Germinal center (tissue), 1 donor: ENCODE data around the gene ISG20.
"Not testable (repeated sequence)": the region's sequence is repeated elsewhere in the genome, so short reads cannot be mapped to it uniquely, and the experiment has no call there.

Source experiments
- DNase-seq: peaks from one replicate; pipeline ENCODE4 v3.0.0; 2012; ENCODE audit warnings: mixed read lengths, low spot score

ISG20 gene

GRCh38 chr15:88618686-88619085, 20.1 kb upstream of the ISG20 start:
- no peak for DNase-seq

GRCh38 chr15:88619796-88620195, 19.0 kb upstream of the ISG20 start:
- DNase-seq = no peak

GRCh38 chr15:88620995-88621772, 17.6 kb upstream of the ISG20 start, which contains the start of gene AEN:
Gene AEN (plus strand): TSS chr15:88621340. CDS start chr15:88626210, 4,870 bp downstream.
- DNase-seq = peak; percentile 98

GRCh38 chr15:88621789-88622604, 16.8 kb upstream of the ISG20 start:
- DNase-seq = peak; percentile 59

- DNase-seq = no peak
Observed at GRCh38 chr15:88622605-88622975, 16.2 kb upstream of the ISG20 start.

- no peak for DNase-seq
Observed at GRCh38 chr15:88623061-88623460, 15.8 kb upstream of the ISG20 start.

- DNase-seq = no peak
Observed at GRCh38 chr15:88623632-88624031, 15.2 kb upstream of the ISG20 start.

DNA sequence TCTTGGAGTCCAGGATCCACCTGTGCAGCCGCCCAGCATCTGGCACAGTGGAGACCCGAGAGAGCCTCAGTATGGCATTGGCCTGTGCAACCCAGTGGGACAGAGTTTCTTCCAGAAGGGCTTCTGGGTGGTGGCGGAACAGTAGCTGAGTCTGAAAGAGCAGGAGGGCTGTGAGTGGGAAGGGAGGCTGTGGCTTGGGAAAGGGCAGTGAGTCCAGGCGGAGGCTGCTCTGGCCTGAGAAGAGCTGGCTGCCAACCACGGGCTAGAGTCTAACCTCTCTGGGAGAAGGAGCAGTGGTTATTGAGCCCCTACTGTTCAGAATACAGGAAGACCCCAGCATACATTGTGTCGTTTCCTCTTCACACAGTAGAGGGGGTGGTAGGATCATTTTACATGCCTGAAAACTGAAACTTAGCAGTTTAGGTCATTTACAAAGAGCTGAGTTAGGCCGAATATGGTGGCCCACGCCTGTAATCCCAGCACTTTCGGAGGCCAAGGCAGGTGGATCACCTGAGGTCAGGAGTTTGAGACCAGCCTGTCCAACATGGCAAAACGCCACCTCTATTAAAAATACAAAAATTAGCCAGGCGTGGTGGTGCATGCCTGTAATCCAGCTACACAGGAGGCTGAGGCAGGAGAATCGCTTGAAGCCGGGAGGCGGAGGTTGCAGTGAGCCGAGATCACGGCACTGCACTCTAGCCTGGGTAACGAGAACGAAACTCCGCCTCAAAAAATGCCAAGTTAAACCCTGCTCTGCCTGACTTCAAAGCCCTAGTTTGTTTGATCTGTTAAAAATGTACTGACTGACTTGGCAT, 14.5 kb upstream of the ISG20 start:
- DNase-seq = peak; percentile 72

GRCh38 chr15:88624971-88625490, 13.8 kb upstream of the ISG20 start:
- DNase-seq = no peak

DNA sequence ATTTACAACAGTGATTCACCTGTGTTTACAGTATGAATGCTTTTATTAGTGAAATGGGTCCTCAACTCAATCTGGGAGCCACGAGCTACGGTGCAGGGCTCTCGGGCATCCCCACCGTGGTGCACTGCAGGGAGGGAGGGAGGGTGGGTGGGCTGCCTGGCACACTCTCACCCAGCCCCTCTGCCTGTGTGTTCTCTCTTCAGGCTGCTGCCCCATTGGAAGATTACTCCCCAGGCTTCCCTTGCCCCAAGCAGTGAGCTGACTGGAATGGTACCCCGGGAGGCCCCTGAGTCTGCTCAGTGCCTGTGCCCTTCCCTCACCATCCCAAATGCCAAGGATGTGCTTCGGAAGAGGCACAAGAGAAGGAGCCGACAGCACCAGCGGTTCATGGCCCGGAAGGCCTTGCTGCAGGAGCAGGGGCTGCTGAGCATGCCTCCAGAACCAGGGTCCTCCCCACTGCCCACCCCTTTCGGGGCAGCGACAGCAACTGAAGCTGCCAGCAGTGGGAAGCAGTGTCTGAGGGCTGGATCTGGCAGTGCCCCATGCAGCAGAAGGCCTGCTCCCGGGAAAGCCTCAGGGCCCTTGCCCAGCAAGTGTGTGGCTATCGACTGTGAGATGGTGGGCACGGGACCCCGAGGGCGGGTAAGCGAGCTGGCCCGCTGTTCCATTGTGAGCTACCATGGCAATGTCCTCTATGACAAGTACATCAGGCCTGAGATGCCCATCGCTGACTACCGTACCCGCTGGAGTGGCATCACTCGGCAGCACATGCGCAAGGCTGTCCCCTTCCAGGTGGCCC, 12.7 kb upstream of the ISG20 start:
- DNase-seq = no peak

DNA sequence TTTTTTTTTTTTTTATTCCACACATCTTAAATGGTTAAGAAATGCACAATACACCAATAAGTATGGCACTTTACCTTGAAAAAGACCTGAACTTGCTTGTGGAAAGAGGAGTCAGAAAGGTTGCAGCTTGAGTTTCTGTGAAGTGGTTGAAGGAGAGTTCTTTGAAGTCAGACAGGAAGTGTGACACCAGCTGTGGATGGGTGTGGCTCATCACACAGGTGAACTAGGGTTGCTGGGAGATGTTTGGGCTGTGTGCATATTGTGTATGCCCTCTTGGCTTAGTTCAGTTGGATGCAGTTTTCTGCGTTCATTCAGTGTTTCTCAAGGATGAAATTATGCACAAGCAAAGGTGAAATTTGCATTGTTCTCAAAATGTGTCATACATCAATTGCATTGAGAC, 11.4 kb upstream of the ISG20 start:
- DNase-seq = peak; percentile 43

DNA sequence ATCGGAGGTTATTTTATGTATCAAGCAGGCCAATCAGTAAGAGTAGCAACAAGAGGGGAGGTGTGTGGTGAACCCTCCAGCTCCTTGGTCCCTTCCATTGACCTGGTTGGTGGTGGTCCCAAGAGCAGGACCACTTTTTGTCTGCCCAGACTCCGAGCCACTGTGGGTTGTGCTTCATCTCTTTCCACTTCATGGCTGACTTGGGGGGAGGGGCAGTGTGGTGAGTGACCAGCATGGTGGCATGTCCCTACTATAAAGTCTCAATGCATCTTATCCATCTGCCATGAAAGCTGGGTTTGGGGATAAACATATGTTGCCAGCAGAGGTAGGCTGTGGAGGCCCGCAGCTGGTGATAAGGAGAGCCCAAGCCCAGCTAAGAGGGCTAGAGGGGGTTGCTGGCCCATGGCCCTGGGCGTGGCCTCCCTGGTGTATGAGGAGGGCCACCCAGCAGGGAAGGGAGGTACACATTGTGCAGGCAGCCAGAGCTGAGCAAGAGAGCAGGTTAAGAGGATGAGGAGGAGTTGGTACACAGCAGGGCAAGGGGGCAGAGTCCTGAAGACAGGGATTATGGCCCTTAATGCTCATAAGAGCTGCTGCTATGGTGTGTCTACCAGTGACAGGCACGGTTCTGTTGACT, 10.7 kb upstream of the ISG20 start:
- no peak for DNase-seq

GRCh38 chr15:88629071-88629470, 9.7 kb upstream of the ISG20 start:
- no peak for DNase-seq

- no peak for DNase-seq
Observed at GRCh38 chr15:88630141-88630721, 8.6 kb upstream of the ISG20 start.

DNA sequence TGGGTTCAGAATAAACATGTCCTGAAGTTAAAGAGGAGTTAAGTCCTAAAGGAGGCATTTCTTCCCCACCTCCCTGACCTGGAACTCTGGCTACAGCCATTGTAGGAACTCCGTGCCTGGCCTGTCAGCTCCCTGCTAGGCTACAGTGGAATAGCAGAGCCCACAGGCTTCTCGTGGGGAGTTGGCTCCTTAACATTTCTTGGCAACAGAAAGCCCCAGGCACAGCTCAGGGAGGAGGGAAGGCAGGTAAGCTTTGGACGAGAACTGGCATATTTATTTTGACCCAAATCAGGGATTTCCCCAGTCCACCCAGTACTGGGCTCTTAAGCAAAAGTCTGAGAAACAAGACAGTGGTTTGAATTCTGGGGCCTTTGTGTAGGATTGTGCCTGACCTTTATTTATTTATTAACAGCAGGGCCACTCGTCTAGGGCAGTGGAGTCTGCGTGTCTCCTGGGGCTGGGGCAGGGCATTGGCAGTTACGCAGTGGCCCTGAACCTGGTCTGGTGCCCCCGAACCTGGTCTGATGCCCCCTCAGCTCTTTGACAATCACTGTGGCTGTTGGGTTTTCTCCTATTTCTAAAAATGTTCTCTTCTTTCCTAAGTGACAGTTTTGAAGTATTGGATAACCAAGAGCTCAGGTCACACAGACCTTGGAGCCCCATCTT, 7.9 kb upstream of the ISG20 start:
- DNase-seq = no peak

DNA sequence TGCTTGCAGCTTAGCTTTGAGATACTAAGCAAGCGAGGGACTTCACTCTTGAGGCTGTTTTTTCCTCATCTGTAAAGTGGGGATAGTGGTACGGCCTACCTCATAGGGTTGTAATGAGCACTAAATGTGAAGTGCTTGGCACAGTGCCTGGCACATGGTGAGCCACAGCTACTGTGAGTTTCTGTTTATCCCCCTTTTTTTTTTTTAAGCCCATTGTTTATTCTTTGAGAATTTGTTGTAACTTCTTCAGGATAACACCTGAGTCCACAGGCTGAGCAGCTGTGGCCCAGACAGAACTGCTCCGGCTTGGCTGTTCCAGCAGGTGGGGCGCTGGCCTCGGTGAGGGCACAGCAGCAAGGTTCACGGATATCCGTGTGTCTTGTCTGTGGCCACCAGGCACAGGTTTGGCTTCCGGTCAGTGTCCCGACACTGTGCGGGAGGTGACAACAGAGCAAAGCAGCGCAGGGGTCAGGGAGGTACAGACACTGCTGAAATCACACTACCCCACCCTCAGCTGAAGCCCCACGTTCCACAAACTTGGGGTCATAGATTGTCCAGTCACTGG, 7.3 kb upstream of the ISG20 start:
- DNase-seq = no peak

DNA sequence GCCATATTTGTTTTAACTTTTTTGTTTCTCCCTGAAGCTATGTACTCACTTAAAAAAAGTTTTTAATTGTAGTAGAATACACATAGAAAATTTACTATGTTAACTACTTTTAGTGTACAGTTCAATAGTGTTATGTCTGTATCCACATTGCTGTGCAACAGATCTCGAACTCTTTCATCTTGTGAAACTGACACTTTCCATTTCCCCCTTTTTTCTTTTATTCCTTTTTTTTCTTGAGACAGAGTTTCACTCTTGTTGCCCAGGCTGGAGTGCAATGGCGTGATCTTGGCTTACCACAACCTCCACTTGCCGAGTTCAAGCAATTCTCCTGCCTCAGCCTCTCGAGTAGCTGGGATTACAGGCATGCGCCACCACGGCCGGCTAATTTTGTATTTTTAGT, 6.0 kb upstream of the ISG20 start:
- not testable (repeated sequence) for DNase-seq

DNA sequence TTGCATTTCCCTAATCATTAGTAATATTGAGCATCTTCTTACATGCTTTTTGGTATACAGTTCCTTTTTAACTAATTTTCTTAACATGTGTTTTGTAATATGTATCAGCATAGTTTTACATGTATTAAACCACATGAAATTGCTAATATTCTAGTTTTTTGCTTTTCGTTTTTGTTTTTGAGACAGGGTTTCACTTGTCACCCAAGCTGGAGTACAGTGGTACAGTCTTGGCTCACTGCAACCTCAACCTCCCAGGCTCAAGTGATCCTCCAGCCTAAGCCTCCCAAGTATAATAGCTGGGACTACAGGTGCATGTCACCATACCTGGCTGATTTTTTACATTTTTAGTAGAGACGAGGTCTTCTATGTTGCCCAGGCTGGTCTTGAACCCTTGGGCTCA, 4.4 kb upstream of the ISG20 start:
- DNase-seq = no peak

GRCh38 chr15:88635318-88635717, 3.5 kb upstream of the ISG20 start:
- DNase-seq = peak; percentile 73

GRCh38 chr15:88636050-88636449, 2.8 kb upstream of the ISG20 start:
- DNase-seq = no peak
